ENCODE results near the gene MGARP.

MGARP gene

GRCh38 chr4:139243448-139244365 lies 36.3 kb downstream of the MGARP start (continued):
- TF ChIP-seq SP2 (tag by site-specific recombination; IDR thresholded peaks at IDR 0.05): no peak
- TF ChIP-seq ZNF148 (tag by site-specific recombination; IDR thresholded peaks at IDR 0.05; ENCODE audit: borderline replicate concordance): no peak
- TF ChIP-seq BCL6B (tag by site-specific recombination; IDR thresholded peaks at IDR 0.05): no peak
- peak; percentile 34; the same call in 1 of the 2 replicates for TF ChIP-seq GLI2 (tag by site-specific recombination; IDR thresholded peaks at IDR 0.05; ENCODE audit: borderline replicate concordance, low read depth)
- no peak for TF ChIP-seq ZNF433 (tag by site-specific recombination; IDR thresholded peaks at IDR 0.05; ENCODE audit: low read depth)
- TF ChIP-seq ZNF140 (tag by site-specific recombination; IDR thresholded peaks at IDR 0.05): no peak
- peak; percentile 60; the same call in 1 of the 2 replicates for TF ChIP-seq KLF8 (tag by site-specific recombination; IDR thresholded peaks at IDR 0.05)
- no peak for TF ChIP-seq KLF7 (tag by site-specific recombination; IDR thresholded peaks at IDR 0.05; ENCODE audit: borderline replicate concordance)
- TF ChIP-seq ZNF404 (tag by site-specific recombination; IDR thresholded peaks at IDR 0.05): no peak
- 0 out of 2 replicates have a peak, but pooled peaks have one; percentile 12 for TF ChIP-seq ZNF2 (tag by site-specific recombination; IDR thresholded peaks at IDR 0.05)
- peak; percentile 14; the same call in 1 of the 2 replicates for TF ChIP-seq OVOL3 (tag by site-specific recombination; IDR thresholded peaks at IDR 0.05)
- TF ChIP-seq SETDB1 (IDR thresholded peaks at IDR 0.05; ENCODE audit: insufficient read length, low read length): peak; percentile 30
- no peak for TF ChIP-seq ZNF530 (tag by site-specific recombination; IDR thresholded peaks at IDR 0.05; ENCODE audit: low read depth)
- TF ChIP-seq ZNF362 (tag by site-specific recombination; IDR thresholded peaks at IDR 0.05): peak; percentile 88
- no peak for TF ChIP-seq ZNF274 (IDR thresholded peaks at IDR 0.05; ENCODE audit: low read length)
- TF ChIP-seq ZNF274 (tag by site-specific recombination; IDR thresholded peaks at IDR 0.05; ENCODE audit: borderline replicate concordance): no peak
- peak; percentile 61 for TF ChIP-seq FEZF1 (tag by site-specific recombination; IDR thresholded peaks at IDR 0.05)

GRCh38 chr4:139242511-139243051 lies 37.4 kb downstream of the MGARP start:
- H3K4me1 ChIP-seq (ENCODE audit: control insufficient read depth, insufficient read depth, low read length): no peaks in the 10 kb centered on the region; the same call in 1 of the 2 replicates
- H3K4me3 ChIP-seq (ENCODE audit: low read depth, low read length): no peak overlapping the region
- no peaks in the 10 kb centered on the region for H3K36me3 ChIP-seq (ENCODE audit: control insufficient read depth in 2 of 2, insufficient read depth in 1 of 2, low read length in 2 of 2)
- TF ChIP-seq FEZF1 (tag by site-specific recombination; IDR thresholded peaks at IDR 0.05) (0 out of 2 replicates have a peak, but pooled peaks have one; percentile 5), PATZ1 (tag by site-specific recombination; IDR thresholded peaks at IDR 0.05) (0 out of 2 replicates have a peak, but pooled peaks have one; percentile 30), ZIC2 (tag by site-specific recombination; IDR thresholded peaks at IDR 0.05) (peak; percentile 32; the same call in 1 of the 2 replicates), SCRT2 (tag by site-specific recombination; IDR thresholded peaks at IDR 0.05) (no peak)
- ChIA-PET CTCF (interaction anchor here (0.6 kb wide), 1 partner anchor 55 kb away, joined by 3 read pairs; no protein-coding TSS in a partner anchor), POLR2A (interaction anchor here (1.0 kb wide), 1 partner anchor 58 kb away, joined by 3 read pairs; the partner anchor contains the start of gene NAA15)
- H3K27ac ChIP-seq (ENCODE audit: extremely low read depth, low read depth, low read length): no peak overlapping the region
- no peaks in the 10 kb centered on the region for H3K9me3 ChIP-seq (ENCODE audit: control insufficient read depth, insufficient read depth, low read depth, low read length)

All from HEK293 (cell line).